HG03432 (cell line): ENCODE data around the gene RELCH.
"Not testable (repeated sequence)": the region's sequence is repeated elsewhere in the genome, so short reads cannot be mapped to it uniquely, and the experiment has no call there.

Experiments used
- ATAC-seq: cut with Tn5 transposase; IDR thresholded peaks from one replicate; pipeline ENCODE4 v1.9.1; 2021; ENCODE audit warnings: mild to moderate bottlenecking, moderate library complexity; ENCODE audit not compliant: unreplicated experiment

The RELCH gene

GRCh38 chr18:62186774-62187542 lies at the start of gene RELCH, which contains the start of gene PIGN:
TSS of gene RELCH (plus strand) at chr18:62187255. CDS start at chr18:62187506, 251 bp downstream.
TSS of gene PIGN (minus strand) at chr18:62187056. CDS start at chr18:62161353, 25,703 bp downstream.
- peak; percentile 93 for ATAC-seq

- no peak for ATAC-seq
Observed at GRCh38 chr18:62138461-62139235, 48.4 kb upstream of the RELCH start.

GRCh38 chr18:62140259-62140658 lies 46.8 kb upstream of the RELCH start:
- no peak for ATAC-seq

DNA sequence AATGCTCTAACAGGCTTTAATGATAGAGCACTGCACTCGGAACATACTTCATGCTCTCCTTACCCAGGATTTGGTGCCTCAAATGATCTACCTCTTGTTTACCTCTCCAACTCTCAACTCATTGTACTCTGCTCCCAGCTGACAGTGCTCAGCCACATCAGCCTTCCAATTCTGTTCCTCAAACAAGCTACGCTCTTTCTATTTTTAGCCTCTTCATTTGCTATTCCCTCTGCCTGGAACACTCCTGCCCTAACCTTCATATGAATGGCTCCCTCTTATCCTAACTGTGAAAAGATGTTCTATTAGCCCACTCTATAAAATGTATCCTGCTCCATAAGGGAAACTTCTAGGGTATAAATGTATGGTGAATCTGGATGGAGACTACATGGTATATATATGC lies 42.7 kb upstream of the RELCH start:
- ATAC-seq = no peak

- ATAC-seq = no peak
Observed at GRCh38 chr18:62151068-62151771, 35.8 kb upstream of the RELCH start.

GRCh38 chr18:62152844-62153243 lies 34.2 kb upstream of the RELCH start:
- no peak for ATAC-seq

GRCh38 chr18:62157843-62158242 lies 29.2 kb upstream of the RELCH start:
- no peak for ATAC-seq

GRCh38 chr18:62164310-62164709 lies 22.7 kb upstream of the RELCH start:
- ATAC-seq = no peak

DNA sequence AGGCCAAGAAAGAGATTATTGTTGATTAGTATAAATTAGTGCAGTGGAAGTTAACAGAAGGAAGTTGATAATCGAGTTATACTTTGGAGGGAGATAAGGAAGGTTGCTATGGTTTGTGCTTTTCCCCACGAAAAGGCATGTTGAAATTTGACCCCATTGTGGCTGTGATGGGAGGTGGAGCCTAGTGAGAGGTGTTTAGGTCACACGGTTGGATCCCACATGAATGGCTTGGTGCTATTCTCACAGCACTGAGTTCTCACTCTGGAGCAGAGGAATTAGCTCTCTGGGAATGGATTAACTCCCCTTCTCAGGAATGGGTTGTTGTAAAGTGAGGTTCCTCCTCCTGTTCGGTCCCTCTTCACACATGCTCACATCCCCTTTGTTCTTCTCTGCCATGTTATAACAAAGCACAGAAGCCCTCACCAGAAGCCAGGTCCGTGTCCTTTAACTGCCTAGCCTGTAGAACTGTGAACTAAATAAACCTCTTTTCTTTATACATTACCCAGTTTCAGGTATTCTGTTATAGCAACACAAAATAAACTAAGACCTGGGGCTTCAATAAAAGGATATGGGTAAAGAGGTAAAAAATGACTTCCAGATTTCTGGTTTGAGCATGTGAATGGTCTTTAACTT lies 22.1 kb upstream of the RELCH start:
- no peak for ATAC-seq

GRCh38 chr18:62165583-62165982 lies 21.5 kb upstream of the RELCH start:
- ATAC-seq = no peak

DNA sequence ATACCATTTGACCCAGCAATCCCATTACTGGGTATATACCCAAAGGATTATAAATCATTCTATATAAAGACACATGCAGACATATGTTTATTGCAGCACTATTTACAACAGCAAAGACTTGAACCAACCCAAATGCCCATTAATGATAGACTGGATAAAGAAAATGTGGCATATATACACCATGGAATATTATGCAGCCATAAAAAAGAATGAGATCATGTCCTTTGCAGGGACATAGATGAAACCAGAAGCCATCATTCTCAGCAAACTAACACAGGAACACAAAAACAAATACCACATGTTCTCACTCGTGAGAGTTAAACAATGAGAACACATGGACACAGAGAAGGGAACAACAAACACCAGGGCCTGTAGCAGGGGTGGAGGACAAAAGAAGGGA lies 20.5 kb upstream of the RELCH start:
- ATAC-seq = not testable (repeated sequence)

DNA sequence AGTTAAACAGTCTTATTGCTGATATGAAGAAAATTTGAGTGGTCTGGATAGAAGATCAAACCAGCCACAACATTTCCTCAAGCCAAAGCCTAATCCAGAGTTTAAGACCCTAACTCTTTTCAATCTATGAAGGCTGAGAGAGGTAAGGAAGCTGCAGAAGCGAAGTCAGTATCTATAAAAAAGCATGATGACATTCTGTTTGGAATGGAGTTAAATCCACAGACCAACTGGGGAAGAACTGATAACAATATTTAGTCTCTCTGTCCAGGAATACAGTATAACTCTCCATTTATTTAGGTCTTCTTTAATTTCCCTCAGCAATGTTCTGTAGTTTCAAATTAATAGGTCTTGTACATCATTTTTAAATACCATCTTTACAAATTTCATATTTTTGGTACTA lies 16.2 kb upstream of the RELCH start:
- no peak for ATAC-seq

DNA sequence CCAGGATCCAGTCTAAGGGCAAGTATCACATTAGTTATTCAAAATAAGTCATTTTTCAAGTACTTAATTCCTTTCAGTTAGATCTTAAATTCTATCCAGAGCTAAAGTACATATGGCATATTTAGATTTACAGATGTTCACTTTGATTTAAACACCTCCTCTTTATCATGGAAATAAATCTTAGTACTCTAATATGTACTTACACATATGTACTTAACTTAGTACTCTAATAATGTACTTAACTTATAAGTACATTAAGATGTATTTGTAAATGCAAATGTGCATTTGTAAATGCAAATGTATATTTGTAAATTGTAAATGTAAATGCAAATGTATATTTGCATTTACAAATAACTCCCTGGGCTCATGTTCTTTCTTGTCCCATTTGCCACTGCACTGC lies 14.8 kb upstream of the RELCH start:
- ATAC-seq = no peak

- ATAC-seq = no peak
Observed at GRCh38 chr18:62175521-62175920, 11.5 kb upstream of the RELCH start.

GRCh38 chr18:62177271-62177670 lies 9.8 kb upstream of the RELCH start:
- no peak for ATAC-seq

DNA sequence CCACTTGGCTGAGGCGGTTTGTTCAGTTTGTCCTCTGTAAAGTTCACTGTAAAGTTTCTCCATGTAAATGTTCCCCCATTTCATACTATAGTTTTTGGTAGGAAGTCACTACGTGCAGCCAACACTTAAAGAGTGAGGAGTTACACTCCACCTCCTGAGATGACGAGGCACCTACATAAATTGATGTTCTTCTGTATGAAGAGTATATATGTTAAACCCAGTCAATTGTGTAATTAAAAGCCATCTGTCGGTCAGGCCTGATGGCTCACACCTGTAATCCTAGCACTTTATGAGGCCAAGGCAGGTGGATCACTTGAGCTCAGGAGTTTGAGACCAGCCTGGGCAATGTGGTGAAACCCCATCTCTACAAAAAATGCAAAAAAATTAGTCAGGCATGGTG lies 7.8 kb upstream of the RELCH start:
- no peak for ATAC-seq

GRCh38 chr18:62182220-62182619 lies 4.8 kb upstream of the RELCH start:
- ATAC-seq = no peak

DNA sequence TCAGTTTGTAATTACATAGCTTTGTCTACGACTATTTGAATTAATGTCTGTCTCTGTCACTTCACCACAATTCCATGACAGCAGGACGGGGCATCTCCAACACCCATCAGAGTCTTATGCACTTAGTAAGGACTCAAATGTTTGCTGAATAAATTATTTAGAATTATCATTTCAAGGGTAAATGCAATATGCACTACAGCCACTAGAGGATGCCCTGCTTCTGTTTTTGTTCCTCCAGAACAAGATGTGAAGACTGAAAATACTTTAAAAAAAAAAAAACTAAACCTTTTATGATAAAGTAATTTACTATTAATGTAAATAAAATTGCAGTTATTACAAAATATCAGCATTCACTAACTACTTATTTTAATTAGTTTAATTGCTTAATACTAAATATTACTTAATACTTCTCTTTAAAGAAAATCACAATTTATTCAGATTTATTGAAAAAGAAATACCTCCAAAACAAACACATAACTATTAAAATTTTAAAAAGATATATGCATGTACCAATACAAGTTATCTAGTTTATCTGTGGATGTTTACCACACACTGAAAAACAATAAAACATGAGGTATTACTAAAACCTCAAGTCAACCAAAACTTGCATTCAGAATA lies 3.4 kb upstream of the RELCH start:
- no peak for ATAC-seq

DNA sequence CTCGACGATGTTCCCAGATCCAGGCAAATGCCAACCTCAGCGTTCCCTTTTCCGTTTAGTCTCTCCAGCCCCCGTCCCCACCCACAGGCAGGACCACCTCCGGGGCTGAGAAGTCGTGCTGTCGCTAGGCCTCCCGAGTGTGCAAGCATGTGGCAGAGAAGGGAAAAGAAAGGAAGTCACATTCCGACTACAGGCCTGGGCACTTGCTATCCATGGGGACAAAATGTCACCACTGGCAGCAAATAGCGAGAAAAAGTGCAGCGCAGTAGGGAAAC lies 619 bp upstream of the RELCH start:
- no peak for ATAC-seq

DNA sequence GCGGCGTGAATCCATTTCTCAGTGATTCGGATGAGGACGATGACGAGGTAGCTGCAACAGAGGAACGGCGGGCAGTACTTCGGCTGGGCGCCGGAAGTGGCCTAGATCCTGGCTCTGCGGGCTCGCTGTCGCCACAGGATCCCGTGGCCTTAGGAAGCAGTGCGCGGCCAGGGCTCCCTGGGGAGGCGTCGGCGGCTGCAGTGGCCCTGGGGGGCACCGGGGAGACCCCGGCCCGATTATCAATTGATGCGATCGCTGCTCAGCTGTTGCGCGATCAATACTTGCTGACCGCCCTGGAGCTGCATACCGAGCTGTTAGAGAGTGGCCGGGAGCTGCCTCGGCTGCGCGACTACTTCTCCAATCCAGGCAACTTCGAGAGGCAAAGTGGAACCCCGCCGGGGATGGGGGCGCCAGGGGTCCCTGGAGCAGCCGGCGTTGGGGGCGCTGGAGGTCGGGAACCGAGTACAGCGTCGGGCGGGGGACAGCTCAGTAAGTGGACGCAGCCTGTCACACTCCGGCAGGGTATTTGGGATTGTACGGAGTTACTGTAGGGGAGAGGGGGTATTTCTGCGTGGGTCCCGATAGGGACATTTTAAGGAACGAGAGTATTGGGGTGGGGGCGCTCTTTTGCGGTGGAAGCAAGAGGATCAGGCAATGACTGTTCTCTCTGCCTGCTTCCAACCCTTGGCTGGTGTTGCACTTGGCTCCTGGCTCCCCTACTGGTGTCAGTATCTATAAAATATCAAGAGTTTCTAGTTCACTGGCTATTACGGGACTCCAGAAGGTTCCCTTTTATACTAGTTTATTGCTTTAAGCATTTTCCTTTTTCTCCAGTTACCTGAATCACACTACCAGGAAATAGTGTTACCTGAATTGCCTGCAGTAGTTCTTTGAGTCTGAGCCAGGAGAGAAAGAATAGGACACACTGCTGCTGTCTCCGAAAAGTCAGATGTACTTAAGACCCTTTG lies 772 bp downstream of the RELCH start:
- ATAC-seq = peak; percentile 2
